ENCODE data around the gene UNC13B.
A peak's percentile ranks its signal among the peaks of the same experiment; 100 is the strongest.
"Not testable (repeated sequence)": the region's sequence is repeated elsewhere in the genome, so short reads cannot be mapped to it uniquely, and the experiment has no call there.

UNC13B gene

GRCh38 chr9:35380039-35380438 is 218.2 kb downstream of the UNC13B start:
- no peak for DNase-seq (ENCODE audit: low spot score)

DNA sequence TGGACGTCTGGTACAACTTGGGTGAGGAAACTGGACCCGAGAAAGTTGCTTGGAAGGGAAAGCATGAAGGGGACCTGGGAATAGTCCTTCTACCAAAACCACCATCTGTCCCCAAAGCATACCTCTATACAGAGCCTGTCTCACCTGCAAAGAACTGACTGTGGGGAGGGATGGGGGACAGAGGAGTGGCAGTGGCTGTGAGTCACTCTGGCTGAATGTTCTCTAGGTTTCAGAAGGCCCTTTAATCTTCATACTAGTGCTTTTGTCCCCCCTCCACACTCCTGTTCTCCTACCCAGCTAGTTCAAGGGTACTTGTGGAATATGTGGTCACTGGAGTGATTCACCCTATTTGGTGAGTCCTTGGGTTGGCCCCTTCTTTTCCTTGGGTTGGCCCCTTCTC is 218.8 kb downstream of the UNC13B start:
- DNase-seq (ENCODE audit: low spot score): no peak

GRCh38 chr9:35385042-35385441 is 223.2 kb downstream of the UNC13B start:
- DNase-seq (ENCODE audit: low spot score): peak; percentile 20

DNA sequence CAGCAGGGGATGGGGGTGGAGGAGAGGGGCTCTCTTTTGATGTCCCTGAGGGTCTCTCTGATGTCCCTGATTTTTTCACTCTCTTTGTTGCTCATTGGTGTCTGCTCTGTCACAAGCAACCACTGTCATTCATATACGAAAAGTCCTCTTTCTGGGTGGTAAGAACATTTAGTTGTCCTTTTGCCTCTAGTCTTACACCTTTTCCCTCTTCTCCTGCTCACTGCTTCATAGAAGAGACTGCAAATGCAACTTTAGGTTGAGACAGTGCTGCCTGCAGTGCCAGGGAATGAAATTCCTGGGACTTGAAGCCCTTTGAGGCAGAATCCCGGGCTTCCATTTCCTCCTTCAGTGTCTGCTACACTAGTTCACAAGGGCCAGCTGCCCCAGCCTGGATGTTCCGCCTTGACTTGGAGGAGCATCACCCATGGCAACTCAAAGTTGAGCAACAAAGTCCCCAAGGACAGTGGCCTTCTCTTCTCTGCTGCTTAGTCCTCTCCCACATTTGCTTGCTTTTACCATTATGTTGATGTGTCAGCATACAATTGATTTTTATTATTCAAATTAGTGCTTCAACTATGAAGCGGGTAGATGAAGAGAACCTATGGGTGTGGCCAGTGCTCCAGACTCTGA is 233.4 kb downstream of the UNC13B start:
- DNase-seq (ENCODE audit: low spot score): no peak

GRCh38 chr9:35395706-35396101 is 233.9 kb downstream of the UNC13B start:
- no peak for DNase-seq (ENCODE audit: low spot score)

GRCh38 chr9:35396560-35397215 is 234.9 kb downstream of the UNC13B start:
- no peak for DNase-seq (ENCODE audit: low spot score)

GRCh38 chr9:35397216-35397698 is 235.4 kb downstream of the UNC13B start:
- no peak for DNase-seq (ENCODE audit: low spot score)

DNA sequence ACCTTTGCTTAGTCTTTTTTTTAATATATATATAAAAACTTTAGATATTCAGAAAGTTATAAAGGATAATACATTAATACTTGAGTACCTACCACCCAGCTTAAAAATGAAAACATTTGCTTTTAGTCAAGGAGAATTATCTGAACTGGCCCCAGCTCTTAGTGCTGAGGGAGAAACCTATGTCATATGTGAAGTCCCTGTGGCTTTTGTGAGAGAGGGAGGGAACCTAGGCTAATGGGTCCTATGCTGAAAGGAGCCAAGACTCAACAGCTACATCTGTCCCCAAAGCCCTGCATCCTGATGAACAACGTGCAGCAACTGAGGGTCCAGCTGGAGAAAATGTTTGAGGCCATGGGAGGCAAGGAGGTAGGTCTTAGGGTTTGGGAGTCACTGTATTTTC is 236.1 kb downstream of the UNC13B start:
- no peak for DNase-seq (ENCODE audit: low spot score)

- DNase-seq (ENCODE audit: low spot score): no peak
These were observed 237.0 kb downstream of the UNC13B start for GRCh38 chr9:35398651-35399335.

GRCh38 chr9:35404865-35405264 is 243.1 kb downstream of the UNC13B start:
- DNase-seq (ENCODE audit: low spot score): no peak

- DNase-seq (ENCODE audit: low spot score): no peak
These were observed 244.6 kb downstream of the UNC13B start for GRCh38 chr9:35406183-35406959.

GRCh38 chr9:35407846-35408245 is 246.0 kb downstream of the UNC13B start:
- no peak for DNase-seq (ENCODE audit: low spot score)

- not testable (repeated sequence) for DNase-seq (ENCODE audit: low spot score)
These were observed 247.6 kb downstream of the UNC13B start for GRCh38 chr9:35409434-35409833.

DNA sequence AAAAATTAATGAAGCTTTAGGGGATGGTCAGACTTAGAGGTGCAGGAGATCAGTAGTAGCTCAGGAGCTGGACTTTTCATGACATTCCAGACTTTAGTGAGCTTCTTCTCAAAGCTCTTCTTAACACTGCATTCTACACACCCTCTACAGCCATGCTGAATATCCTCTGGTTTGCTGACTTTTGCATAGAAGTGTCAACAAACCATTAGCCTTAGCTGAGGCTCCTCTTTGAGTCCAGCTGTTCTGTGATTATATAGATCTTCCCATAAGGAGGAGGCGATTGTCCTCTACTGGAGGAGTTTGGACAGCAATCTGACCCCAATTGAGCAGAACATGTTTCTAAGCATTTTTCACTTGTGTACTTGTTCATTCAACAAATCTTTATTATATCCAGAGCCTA is 253.1 kb downstream of the UNC13B start:
- no peak for DNase-seq (ENCODE audit: low spot score)

GRCh38 chr9:35415402-35416097 is 253.7 kb downstream of the UNC13B start:
- DNase-seq (ENCODE audit: low spot score): no peak

GRCh38 chr9:35416098-35416427 is 254.3 kb downstream of the UNC13B start:
- DNase-seq (ENCODE audit: low spot score): no peak

GRCh38 chr9:35422346-35422745 is 260.5 kb downstream of the UNC13B start:
- DNase-seq (ENCODE audit: low spot score): no peak

GRCh38 chr9:35422753-35423152 is 260.9 kb downstream of the UNC13B start:
- DNase-seq (ENCODE audit: low spot score): no peak

- no peak for DNase-seq (ENCODE audit: low spot score)
These were observed 261.7 kb downstream of the UNC13B start for GRCh38 chr9:35423499-35423898.

DNA sequence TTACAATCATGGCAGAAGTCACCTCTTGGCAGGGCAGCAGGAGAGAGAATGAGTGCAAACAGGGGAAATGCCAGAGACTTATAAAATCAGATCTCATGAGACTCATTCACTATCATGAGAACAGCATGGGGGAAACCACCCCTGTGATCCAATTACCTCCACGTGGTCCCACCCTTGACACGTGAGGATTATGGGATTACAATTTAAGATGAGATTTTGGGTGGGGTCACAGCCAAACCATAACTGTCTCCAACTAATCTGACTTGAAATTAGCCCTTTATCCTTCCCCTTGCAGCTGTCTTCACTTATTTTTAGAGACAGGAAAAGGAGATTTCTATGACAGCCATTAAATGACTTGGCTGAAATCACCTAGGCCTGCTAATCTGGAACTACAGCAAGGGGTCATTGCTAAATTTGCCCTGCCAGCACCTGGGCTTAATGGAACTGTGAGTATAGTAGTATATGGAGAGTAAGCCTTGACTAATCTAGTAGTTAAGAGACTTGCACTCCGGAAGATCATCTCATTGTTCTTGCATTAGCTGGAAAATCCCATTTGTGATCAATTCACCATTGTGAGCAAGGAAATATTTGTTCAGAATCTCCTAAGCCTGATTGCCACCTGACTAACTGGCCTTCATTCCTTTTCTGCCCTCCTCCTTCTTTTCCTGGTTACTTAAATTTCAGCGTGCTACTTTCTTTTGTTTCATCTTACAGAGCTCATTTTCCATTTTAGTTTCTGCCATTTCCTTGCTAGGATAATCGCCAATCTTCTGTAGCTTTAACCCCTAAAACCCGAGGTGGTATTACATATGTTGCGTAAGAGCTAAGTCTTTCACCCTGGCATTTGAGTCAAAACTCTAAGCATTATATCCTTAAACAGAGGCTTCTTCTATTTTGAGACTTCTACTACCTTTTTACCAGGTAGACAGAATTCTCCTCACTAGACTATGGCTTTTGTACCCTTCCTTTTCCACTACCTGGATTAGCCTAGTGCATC is 262.8 kb downstream of the UNC13B start:
- DNase-seq (ENCODE audit: low spot score): no peak

DNA sequence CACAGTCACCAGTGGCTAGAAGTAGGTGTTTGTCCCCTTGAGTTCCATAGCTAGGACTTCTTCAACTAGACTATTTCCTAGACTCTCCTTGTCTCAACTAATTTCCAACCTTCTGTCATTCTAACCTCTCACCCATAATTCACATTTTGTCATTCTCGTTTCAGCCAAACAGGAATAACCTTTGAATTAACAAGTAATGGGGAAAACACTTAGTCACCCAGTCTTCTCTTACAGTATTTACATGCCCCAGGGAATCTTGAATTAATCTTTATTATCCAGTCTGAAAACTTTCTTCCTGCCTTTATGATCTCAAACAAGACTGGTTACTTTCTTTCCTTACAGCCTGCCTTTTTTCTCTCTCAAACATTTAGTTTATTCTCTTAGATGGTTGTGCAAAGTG is 264.8 kb downstream of the UNC13B start:
- DNase-seq (ENCODE audit: low spot score): no peak
